PC-9 (cell line): ENCODE measurements around the gene TMEM87A. TPM values are rescaled to one million over a fixed set of nuclear protein-coding genes. Genes with fewer than 3 reads are reported as not detected.
A peak's percentile ranks its signal among the peaks of the same experiment; 100 is the strongest.

ENCODE experiments used
- BruUV-seq: library from RNA; stranded (reverse); fragments of 400-500 nt; replicated peaks from 2 replicates; lab custom pipeline; 2021; lab: Mats Ljungman, UMichigan
- CTCF ChIA-PET: fragments of 300-600 bp; sonication (Branson Sonifier 250); formaldehyde crosslinking; loops from one replicate; lab custom pipeline; 2022; ENCODE audit warnings: antibody characterized with exemption; lab: Charles Lee
- POLR2A ChIA-PET: fragments of 300-600 bp; sonication (Branson Sonifier 250); formaldehyde crosslinking; loops from one replicate; lab custom pipeline; 2022; ENCODE audit warnings: antibody characterized with exemption; ENCODE audit not compliant: unreplicated experiment; lab: Charles Lee
- DNase-seq, 2 experiments: peaks; one replicate each; pipeline versions ENCODE4 v3.0.0 to v3.0.0-alpha.2; 2015 to 2022; ENCODE audit warnings: mixed read lengths in 1 of 2
- H2AFZ ChIP-seq: fragments of 200-600 bp; sonication (generic); 2 replicates; pipeline ENCODE4 v1.8.1; 2017; ENCODE audit warnings: antibody characterized with exemption
- H3F3A ChIP-seq: fragments of 200-600 bp; sonication (generic); 2 replicates; pipeline ENCODE4 v1.8.1; 2017; ENCODE audit warnings: antibody characterized with exemption, mild to moderate bottlenecking, low read depth; ENCODE audit not compliant: insufficient read depth
- H3K27ac ChIP-seq: fragments of 200-600 bp; sonication (generic); 2 replicates; pipeline ENCODE4 v1.6.1; 2016; ENCODE audit warnings: mixed run types
- H3K27me3 ChIP-seq: fragments of 200-600 bp; sonication (generic); 2 replicates; pipeline ENCODE4 v1.6.1; 2016; ENCODE audit warnings: low read depth, mixed run types; ENCODE audit not compliant: insufficient read depth
- H3K36me3 ChIP-seq: fragments of 200-600 bp; sonication (generic); 2 replicates; pipeline ENCODE4 v1.6.1; 2016; ENCODE audit warnings: low read depth, mixed run types
- H3K4me1 ChIP-seq: fragments of 200-600 bp; sonication (generic); replicated peaks from 2 replicates; pipeline ENCODE4 v1.6.1; 2016; ENCODE audit warnings: mixed run types; ENCODE audit not compliant: insufficient read depth
- H3K4me2 ChIP-seq: fragments of 200-600 bp; sonication (generic); 2 replicates; pipeline ENCODE4 v1.6.1; 2017; ENCODE audit warnings: mixed run types
- H3K4me3 ChIP-seq: fragments of 200-600 bp; sonication (generic); 2 replicates; pipeline ENCODE4 v1.6.1; 2016; ENCODE audit warnings: mixed run types
- H3K79me2 ChIP-seq: fragments of 200-600 bp; sonication (generic); 2 replicates; pipeline ENCODE4 v1.6.1; 2017; ENCODE audit warnings: low read depth, mixed run types
- H3K9me2 ChIP-seq: fragments of 200-600 bp; sonication (generic); 2 replicates; pipeline ENCODE4 v1.8.1; 2017; ENCODE audit warnings: mild to moderate bottlenecking; ENCODE audit not compliant: insufficient read depth
- H3K9me3 ChIP-seq: fragments of 200-600 bp; sonication (generic); 2 replicates; pipeline ENCODE4 v1.8.1; 2016; ENCODE audit warnings: low read depth; ENCODE audit not compliant: insufficient read depth
- H4K20me1 ChIP-seq: fragments of 200-600 bp; sonication (generic); 2 replicates; pipeline ENCODE4 v1.8.1; 2017; ENCODE audit not compliant: insufficient read depth
- EZH2 ChIP-seq: fragments of 200-600 bp; sonication (generic); IDR thresholded peaks from 2 replicates; pipeline ENCODE4 v1.8.0; 2017; ENCODE audit warnings: antibody characterized with exemption, low read depth
- intact Hi-C: fragments of 100-400 bp; cut with micrococcal nuclease; formaldehyde crosslinking; loops from one replicate; pipeline ENCODE4 v1.10.0; 2022; ENCODE audit not compliant: unreplicated experiment
- total RNA-seq: library from RNA; stranded (reverse); gene quantifications from 2 replicates; pipeline ENCODE4 v1.2.3, GENCODE V29; 2021
- TF ChIP-seq, protein P1 (sequence below): fragments of 200-600 bp; sonication (generic); conservative IDR thresholded peaks from 2 replicates; pipeline ENCODE4 v1.6.1; 2017; ENCODE audit warnings: mixed run types, antibody characterized with exemption, mild to moderate bottlenecking, moderate library complexity

TMEM87A gene
- total RNA-seq, 1 experiment from 2014 or later = 45.1 TPM

- Histone ChIP-seq H2AFZ (no peak overlapping the region), H3K4me1 (no peaks in the 10 kb centered on the region), H3K4me2 (no peak overlapping the region), H3K27me3 (no peaks in the 10 kb centered on the region), H3K9me3 (no peaks in the 10 kb centered on the region), H3K79me2 (0 out of 2 replicates have a peak, but pooled peaks cover 6% of the 10 kb centered on the region), H3K27ac (no peak overlapping the region), H3K36me3 (peaks cover 5% of the 10 kb centered on the region; the same call in 1 of the 2 replicates), H3K9me2 (no peaks in the 10 kb centered on the region), H3K4me3 (no peak overlapping the region), H4K20me1 (no peaks in the 10 kb centered on the region), H3F3A (0 out of 2 replicates have a peak, but pooled peaks cover 3% of the 10 kb centered on the region)
- no peak for DNase-seq
- ChIA-PET CTCF (no interaction called here), POLR2A (no interaction called here)
- no peak for TF ChIP-seq EZH2
- TF ChIP-seq, protein P1, sequence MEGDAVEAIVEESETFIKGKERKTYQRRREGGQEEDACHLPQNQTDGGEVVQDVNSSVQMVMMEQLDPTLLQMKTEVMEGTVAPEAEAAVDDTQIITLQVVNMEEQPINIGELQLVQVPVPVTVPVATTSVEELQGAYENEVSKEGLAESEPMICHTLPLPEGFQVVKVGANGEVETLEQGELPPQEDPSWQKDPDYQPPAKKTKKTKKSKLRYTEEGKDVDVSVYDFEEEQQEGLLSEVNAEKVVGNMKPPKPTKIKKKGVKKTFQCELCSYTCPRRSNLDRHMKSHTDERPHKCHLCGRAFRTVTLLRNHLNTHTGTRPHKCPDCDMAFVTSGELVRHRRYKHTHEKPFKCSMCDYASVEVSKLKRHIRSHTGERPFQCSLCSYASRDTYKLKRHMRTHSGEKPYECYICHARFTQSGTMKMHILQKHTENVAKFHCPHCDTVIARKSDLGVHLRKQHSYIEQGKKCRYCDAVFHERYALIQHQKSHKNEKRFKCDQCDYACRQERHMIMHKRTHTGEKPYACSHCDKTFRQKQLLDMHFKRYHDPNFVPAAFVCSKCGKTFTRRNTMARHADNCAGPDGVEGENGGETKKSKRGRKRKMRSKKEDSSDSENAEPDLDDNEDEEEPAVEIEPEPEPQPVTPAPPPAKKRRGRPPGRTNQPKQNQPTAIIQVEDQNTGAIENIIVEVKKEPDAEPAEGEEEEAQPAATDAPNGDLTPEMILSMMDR = no peak
- intact Hi-C loops = no loop called here
- BruUV-seq = no TSS peak
Observed at GRCh38 chr15:42199126-42199525, 74.1 kb downstream of the TMEM87A start.

DNA sequence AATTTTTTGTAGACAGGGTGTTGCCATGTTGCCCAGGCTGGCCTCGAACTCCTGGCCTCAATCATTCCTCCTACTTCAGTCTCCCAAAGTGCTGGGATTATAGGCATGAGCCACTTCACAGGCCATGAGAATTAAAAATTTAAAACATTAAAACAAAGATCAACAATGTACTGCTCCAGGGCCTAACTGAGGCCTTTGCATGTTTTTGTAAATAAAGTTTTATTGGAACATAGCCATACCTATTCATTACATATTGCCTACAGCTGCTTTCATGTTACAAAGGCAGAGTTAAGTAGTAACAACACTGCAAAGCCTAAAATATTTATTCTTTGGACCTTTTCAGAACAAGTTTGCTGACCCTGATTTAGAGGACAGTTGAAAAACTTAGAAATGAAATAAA, 74.7 kb downstream of the TMEM87A start:
- H3K36me3 ChIP-seq = peaks cover 5% of the 10 kb centered on the region; the same call in 1 of the 2 replicates

DNA sequence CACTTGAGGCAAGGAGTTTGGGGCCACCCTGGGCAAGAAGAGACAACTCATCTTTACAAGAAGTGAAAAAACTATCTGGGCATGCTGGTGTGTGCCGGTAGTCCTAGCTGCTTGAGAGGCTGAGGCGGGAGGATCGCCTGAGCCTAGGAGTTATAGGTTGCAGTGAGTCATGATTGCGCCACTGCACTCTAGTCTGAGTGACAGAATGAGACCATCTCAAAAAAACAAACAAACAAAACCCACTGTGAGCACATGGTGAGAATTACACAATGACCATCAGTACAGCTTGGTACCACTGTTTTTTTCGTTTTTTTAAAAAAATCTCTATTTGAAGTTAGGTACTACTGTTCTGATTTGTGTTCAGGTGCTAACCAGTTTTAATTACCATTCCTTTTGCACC, 78.7 kb downstream of the TMEM87A start:
- no peak for TF ChIP-seq EZH2
- TF ChIP-seq, protein P1 = no peak
- no peak overlapping the region for H3K4me2 ChIP-seq
- no peak overlapping the region for H2AFZ ChIP-seq
- no peak overlapping the region for H3K4me3 ChIP-seq
- H3K79me2 ChIP-seq = no peaks in the 10 kb centered on the region
- H3K27ac ChIP-seq = no peak overlapping the region
- no peaks in the 10 kb centered on the region for H3K9me2 ChIP-seq
- no TSS peak for BruUV-seq
- DNase-seq = peak in 1 of 2 experiments; percentile 41
- peaks cover 13% of the 10 kb centered on the region for H3K36me3 ChIP-seq
- H3F3A ChIP-seq = no peaks in the 10 kb centered on the region
- H4K20me1 ChIP-seq = no peaks in the 10 kb centered on the region
- ChIA-PET CTCF (no interaction called here), POLR2A (interaction anchor here (0.6 kb wide), 1 partner anchor 1626 kb away, joined by 4 read pairs; no protein-coding TSS in a partner anchor)
- intact Hi-C loops = no loop called here
- H3K27me3 ChIP-seq = no peaks in the 10 kb centered on the region
- no peaks in the 10 kb centered on the region for H3K4me1 ChIP-seq
- no peaks in the 10 kb centered on the region for H3K9me3 ChIP-seq

More for the DNA sequence above, 74.7 kb downstream of the TMEM87A start:
- Histone ChIP-seq H2AFZ (no peak overlapping the region), H3K27me3 (no peaks in the 10 kb centered on the region), H3K27ac (no peak overlapping the region), H3F3A (0 out of 2 replicates have a peak, but pooled peaks cover 3% of the 10 kb centered on the region), H3K4me2 (no peak overlapping the region), H3K4me1 (no peaks in the 10 kb centered on the region), H3K9me2 (no peaks in the 10 kb centered on the region), H3K9me3 (no peaks in the 10 kb centered on the region), H4K20me1 (no peaks in the 10 kb centered on the region), H3K79me2 (0 out of 2 replicates have a peak, but pooled peaks cover under 1% of the 10 kb centered on the region), H3K4me3 (no peak overlapping the region)
- POLR2A ChIA-PET = no interaction called here
- no peak for TF ChIP-seq EZH2
- TF ChIP-seq, protein P1 = no peak
- intact Hi-C loops = no loop called here
- no peak for DNase-seq
- BruUV-seq = no TSS peak
- CTCF ChIA-PET = no interaction called here
